Astrocyte of the spinal cord (primary cell): Measurements from ENCODE around the gene DISP3.

ENCODE experiments used
- DNase-seq: peaks from one replicate; pipeline ENCODE4 v3.0.0; 2011; ENCODE audit warnings: low read depth, low spot score
- H3K4me3 ChIP-seq: 2 replicates; pipeline ENCODE4 v1.5.1; 2011; ENCODE audit warnings: low read depth, mild to moderate bottlenecking, low read length, moderate library complexity
- CTCF ChIP-seq: IDR thresholded peaks from 2 replicates; pipeline ENCODE4 v1.5.1; 2012; ENCODE audit warnings: low read depth, mild to moderate bottlenecking, low read length, inconsistent platforms
- in situ Hi-C: cut with HindIII; loops from 2 replicates; pipeline ENCODE4 v1.10.0; 2017; ENCODE audit warnings: low sequenced_read_pairs

Gene DISP3

GRCh38 chr1:11529763-11530730 lies 51.1 kb downstream of the DISP3 start:
- in situ Hi-C loops, result no loop called here
- no peak for TF ChIP-seq CTCF
- no peak overlapping the region for H3K4me3 ChIP-seq
- no peak for DNase-seq

- in situ Hi-C loops, result no loop called here
- TF ChIP-seq CTCF, result no peak
These were observed 51.9 kb downstream of the DISP3 start for GRCh38 chr1:11530731-11531311.

GRCh38 chr1:11531314-11531870 lies 52.4 kb downstream of the DISP3 start:
- no peak for DNase-seq
- TF ChIP-seq CTCF, result no peak
- no peak overlapping the region for H3K4me3 ChIP-seq
- in situ Hi-C loops, result no loop called here

More at GRCh38 chr1:11530731-11531311, 51.9 kb downstream of the DISP3 start:
- no peak for DNase-seq
- H3K4me3 ChIP-seq, result no peak overlapping the region

DNA sequence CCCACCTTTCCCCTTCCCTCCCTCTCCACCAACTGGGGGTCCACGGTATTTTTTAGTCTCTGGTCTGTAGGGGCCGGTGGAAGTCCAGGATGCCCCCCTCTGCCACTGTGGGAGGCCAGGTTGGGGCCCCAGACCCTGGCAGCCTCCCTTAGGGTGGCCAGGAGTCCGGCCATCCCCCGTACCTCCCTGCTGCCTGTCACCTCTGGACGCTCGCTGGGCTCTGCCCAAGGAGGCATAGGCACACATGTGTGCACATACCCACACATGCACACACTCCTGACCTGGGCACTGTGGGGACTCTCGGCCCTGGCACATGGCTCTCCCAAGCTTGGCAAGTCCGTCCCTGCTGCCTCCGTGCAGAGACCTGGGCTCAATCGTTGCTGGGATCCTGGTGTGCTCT lies 53.0 kb downstream of the DISP3 start:
- in situ Hi-C loops, result no loop called here

DNA sequence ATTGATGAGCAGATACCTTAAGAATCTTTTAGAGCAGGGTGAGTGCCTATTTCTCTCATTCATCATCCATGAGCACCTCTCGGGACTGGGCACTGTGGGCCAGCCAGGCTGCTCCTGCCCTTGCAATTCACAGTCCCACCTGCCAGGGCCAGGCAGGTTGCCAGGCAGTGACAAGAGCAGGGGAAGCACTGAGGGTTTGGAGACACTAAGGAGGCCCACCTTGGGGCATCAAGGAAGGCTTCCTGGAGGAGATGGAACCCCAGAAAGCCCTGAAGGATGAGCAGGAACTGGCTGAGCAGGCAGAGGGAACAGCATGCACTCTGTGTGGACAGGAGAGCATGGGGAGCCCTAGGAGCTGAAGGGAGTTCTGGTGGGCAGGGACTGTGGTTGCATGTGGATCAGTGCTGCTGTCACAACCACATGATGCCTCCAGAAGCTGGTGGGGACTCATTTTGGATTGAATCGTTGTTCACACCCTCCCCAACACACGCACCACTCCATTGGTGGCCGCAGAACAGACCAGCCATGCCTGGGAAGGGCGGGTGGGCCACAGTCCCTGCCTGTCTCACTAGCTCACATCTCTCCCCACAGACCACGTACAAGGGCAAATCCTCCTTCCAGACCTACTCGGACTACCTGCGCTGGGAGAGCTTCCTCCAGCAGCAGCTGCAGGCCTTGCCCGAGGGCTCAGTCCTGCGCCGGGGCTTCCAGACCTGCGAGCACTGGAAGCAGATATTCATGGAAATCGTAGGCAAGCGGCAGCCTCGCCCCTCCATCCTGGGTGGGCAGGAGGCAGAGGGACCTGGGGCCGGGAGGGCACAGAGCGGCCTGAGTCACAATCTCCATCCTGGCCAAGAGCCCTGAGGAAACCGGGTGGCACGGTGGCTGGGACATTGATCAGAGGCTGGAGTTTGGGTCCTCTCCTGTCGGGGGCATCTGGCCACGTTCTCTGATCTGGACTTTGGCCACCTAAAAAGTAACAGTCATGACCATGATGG lies 55.1 kb downstream of the DISP3 start:
- no peak overlapping the region for H3K4me3 ChIP-seq
- in situ Hi-C loops, result no loop called here
- TF ChIP-seq CTCF, result no peak
- no peak for DNase-seq

More for the DNA sequence above, 53.0 kb downstream of the DISP3 start:
- no peak for DNase-seq
- no peak for TF ChIP-seq CTCF
- H3K4me3 ChIP-seq, result no peak overlapping the region

DNA sequence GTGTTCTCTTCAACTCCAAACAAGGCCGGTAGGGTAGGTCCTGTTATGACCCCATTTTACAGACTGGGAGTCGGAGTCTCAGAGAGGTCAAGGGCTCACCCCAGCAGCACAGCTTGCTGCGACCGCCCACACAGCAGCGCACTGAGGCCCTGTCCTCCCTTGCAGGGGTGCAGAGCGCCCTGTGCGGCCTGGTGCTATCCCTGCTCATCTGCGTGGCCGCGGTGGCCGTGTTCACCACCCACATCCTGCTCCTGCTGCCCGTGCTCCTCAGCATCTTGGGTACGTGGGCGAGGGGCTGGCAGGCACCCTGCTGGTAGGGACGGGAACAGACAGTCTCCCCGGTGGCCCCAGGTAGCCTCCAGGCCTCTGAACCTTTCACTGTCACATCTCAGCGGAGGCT lies 55.9 kb downstream of the DISP3 start:
- H3K4me3 ChIP-seq, result no peak overlapping the region
- in situ Hi-C loops, result no loop called here
- TF ChIP-seq CTCF, result no peak
- DNase-seq, result no peak
